Measurements from ENCODE around the gene TTF2. TPM values are rescaled to one million over a fixed set of nuclear protein-coding genes. Genes with fewer than 3 reads are reported as not detected.

Gene TTF2
- total RNA-seq, 4 donors from 2014 or later: 6.6 to 12.8 (median 9.0) TPM

- peaks cover 0 to 31% (median 8%) of the 10 kb centered on the region in 4 donors for H3K36me3 ChIP-seq
- 90% methylated on average over 2 of the region's 2 CpGs for WGBS
- intact Hi-C loops (cut with DNase I): no loop called here
These were observed 29.9 kb downstream of the TTF2 start for GRCh38 chr1:117089996-117090395.

GRCh38 chr1:117092594-117092993 is 32.5 kb downstream of the TTF2 start:
- no peak for DNase-seq (ENCODE audit: extremely low spot score)
- Histone ChIP-seq H3K36me3 (peaks cover 3 to 27% (median 10%) of the 10 kb centered on the region in 4 donors), H3K9me3 (no peaks in the 10 kb centered on the region), H3K4me1 (peaks cover 7 to 32% (median 14%) of the 10 kb centered on the region in 4 donors), H3K27me3 (no peaks in the 10 kb centered on the region), H3K27ac (replicated peaks in 1 of 4) (peak overlapping the region; percentile 58 to 75 (median 62)), H3K4me3 (no peak overlapping the region)
- intact Hi-C loops (cut with DNase I): no loop called here
- no peak for TF ChIP-seq EP300 (IDR thresholded peaks at IDR 0.05)
- no peak for TF ChIP-seq POLR2AphosphoS5 (IDR thresholded peaks at IDR 0.05)
- no peak for TF ChIP-seq POLR2A (IDR thresholded peaks at IDR 0.05; ENCODE audit: low read depth)
- TF ChIP-seq CTCF (IDR thresholded peaks at IDR 0.05): no peak
- WGBS: 76% methylated on average over 5 of the region's 5 CpGs

More at GRCh38 chr1:117089996-117090395, 29.9 kb downstream of the TTF2 start:
- Histone ChIP-seq H3K27me3 (no peaks in the 10 kb centered on the region), H3K9me3 (no peaks in the 10 kb centered on the region), H3K4me3 (no peak overlapping the region), H3K4me1 (peaks cover 7 to 24% (median 14%) of the 10 kb centered on the region in 4 donors), H3K27ac (replicated peaks in 1 of 4) (no peak overlapping the region)
- DNase-seq (ENCODE audit: extremely low spot score): no peak
- no peak for TF ChIP-seq POLR2AphosphoS5 (IDR thresholded peaks at IDR 0.05)
- TF ChIP-seq CTCF (IDR thresholded peaks at IDR 0.05): no peak
- TF ChIP-seq EP300 (IDR thresholded peaks at IDR 0.05): no peak
- no peak for TF ChIP-seq POLR2A (IDR thresholded peaks at IDR 0.05; ENCODE audit: low read depth)

GRCh38 chr1:117093091-117093534 is 33.0 kb downstream of the TTF2 start:
- peak; percentile 33 to 61 for TF ChIP-seq POLR2AphosphoS5 (IDR thresholded peaks at IDR 0.05)
- TF ChIP-seq POLR2A (IDR thresholded peaks at IDR 0.05; ENCODE audit: low read depth): no peak
- TF ChIP-seq EP300 (IDR thresholded peaks at IDR 0.05): no peak
- TF ChIP-seq CTCF (IDR thresholded peaks at IDR 0.05): no peak

GRCh38 chr1:117093870-117094621 is 33.9 kb downstream of the TTF2 start:
- DNase-seq (ENCODE audit: extremely low spot score): no peak
- Histone ChIP-seq H3K27me3 (no peaks in the 10 kb centered on the region), H3K9me3 (no peaks in the 10 kb centered on the region), H3K27ac (replicated peaks in 1 of 4) (peak overlapping the region; percentile 58 to 75 (median 62)), H3K4me3 (no peak overlapping the region), H3K36me3 (peaks cover 3 to 31% (median 13%) of the 10 kb centered on the region in 4 donors), H3K4me1 (peaks cover 10 to 32% (median 14%) of the 10 kb centered on the region in 4 donors)
- intact Hi-C loops (cut with DNase I): no loop called here
- TF ChIP-seq POLR2A (IDR thresholded peaks at IDR 0.05; ENCODE audit: low read depth) (no peak), CTCF (IDR thresholded peaks at IDR 0.05) (peak in 1 of 3 experiments; percentile 27), POLR2AphosphoS5 (IDR thresholded peaks at IDR 0.05) (peak in 1 of 2 donors; percentile 8), EP300 (IDR thresholded peaks at IDR 0.05) (no peak)
- WGBS: 95% methylated on average over 5 of the region's 6 CpGs

More at GRCh38 chr1:117093091-117093534, 33.0 kb downstream of the TTF2 start:
- no peaks in the 10 kb centered on the region for H3K9me3 ChIP-seq
- peaks cover 7 to 32% (median 14%) of the 10 kb centered on the region in 4 donors for H3K4me1 ChIP-seq
- DNase-seq (ENCODE audit: extremely low spot score): no peak
- no peaks in the 10 kb centered on the region for H3K27me3 ChIP-seq
- peaks cover 3 to 29% (median 11%) of the 10 kb centered on the region in 4 donors for H3K36me3 ChIP-seq
- H3K4me3 ChIP-seq: no peak overlapping the region
- 48% methylated on average over 7 of the region's 7 CpGs for WGBS
- intact Hi-C loops (cut with DNase I): no loop called here
- peak overlapping the region; percentile 58 to 75 (median 62) for H3K27ac ChIP-seq (replicated peaks in 1 of 4)
